HG03378 (cell line): ENCODE results near the gene DUSP8.
"Not testable (repeated sequence)": the region's sequence is repeated elsewhere in the genome, so short reads cannot be mapped to it uniquely, and the experiment has no call there.

Experiments
- ATAC-seq: cut with Tn5 transposase; IDR thresholded peaks from one replicate; pipeline ENCODE4 v1.9.1; 2021; ENCODE audit warnings: mild to moderate bottlenecking, moderate library complexity; ENCODE audit not compliant: unreplicated experiment

Gene DUSP8

GRCh38 chr11:1516273-1517067 lies 55.6 kb downstream of the DUSP8 start:
- no peak for ATAC-seq

DNA sequence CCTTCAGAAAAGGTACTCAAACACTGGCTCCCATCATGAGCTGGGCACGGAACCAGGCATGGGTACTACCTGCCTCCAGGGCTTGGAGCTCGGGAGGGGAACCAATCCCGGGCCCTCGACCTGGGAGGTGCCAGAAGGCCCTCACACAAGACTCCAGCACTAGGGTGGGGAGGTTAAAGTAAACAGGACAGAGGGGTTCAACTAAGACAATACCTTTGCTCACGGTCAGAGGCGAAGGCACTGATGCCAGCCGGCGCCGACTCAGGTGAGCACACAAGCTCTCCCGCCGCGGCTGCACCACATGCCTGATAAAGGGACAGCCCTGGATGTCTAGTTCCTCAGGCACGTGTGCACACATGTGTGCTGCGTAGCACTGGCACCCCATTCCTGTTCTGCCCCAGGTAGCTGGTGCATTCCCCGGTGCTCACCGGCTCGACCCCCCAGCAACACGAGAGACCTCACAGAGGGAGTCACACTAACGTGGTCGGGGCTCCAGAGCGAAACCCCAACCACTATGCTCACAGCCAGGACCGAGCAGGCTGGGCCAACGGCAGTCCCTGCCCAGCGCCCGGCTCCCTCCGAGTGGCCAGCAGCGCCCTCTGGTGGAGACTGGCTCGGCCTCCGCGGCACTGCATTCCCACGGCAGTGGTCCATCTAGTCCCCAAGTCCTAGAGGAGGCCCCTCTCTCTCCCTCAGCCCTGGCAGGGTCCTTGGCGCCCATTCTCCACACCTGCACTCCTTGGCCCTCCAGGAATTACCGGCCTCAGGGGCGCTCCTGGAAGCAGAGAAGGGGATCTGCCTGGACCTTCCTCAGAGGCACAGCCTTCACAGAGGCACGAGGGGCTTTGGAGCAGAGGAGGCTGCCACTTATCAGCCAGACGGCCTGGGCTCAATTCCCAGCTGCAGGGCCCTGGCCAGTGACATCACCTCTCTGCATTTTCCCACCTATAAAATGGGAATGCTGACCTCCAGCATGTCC lies 56.7 kb downstream of the DUSP8 start:
- ATAC-seq: no peak

GRCh38 chr11:1514336-1515061 lies 57.6 kb downstream of the DUSP8 start:
- ATAC-seq: no peak

DNA sequence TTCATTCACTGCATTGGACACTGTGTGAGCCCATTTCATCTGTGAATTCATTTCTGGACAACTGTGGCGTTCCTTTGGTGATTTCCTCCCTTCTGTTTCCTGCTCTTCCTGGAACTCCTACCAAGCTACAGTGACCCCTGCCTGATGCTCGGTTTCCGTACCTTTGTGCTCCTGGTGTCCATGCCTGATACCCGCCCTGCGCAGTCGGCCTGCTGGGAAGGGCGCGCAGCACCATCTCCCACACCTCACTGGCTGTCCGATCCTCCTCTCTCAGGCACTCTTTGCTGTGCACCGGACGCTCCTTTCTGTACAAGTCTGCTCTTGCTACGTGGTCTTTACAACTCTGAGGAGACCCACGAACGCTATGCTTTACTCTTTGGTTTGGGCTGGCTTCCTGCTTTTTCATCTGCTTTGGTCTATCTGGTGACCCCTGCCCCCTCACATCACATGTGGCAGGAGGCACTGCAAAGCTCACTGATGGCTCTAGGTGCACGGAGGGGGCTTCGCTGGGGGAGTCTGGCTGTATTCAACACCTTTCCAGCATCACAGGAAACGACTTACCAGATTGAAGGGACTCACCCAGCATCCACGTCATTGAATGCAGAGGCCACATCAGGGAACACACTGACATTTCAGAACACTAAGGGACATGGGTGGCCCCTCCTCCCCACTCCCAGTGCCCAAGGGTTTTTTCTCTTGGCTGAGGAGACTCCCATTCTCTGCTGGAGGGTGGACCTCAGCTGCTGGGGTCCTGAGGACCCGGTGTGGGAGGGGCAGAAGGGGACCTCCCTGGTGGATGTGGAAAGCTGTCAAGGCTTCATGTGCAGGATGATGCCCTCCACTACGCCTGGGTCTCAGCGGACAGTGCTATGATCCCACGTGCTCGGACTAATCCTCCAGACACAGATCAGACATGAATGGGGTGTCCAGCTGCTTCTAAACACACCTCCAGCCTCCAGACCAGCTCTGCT lies 58.5 kb downstream of the DUSP8 start:
- no peak for ATAC-seq

DNA sequence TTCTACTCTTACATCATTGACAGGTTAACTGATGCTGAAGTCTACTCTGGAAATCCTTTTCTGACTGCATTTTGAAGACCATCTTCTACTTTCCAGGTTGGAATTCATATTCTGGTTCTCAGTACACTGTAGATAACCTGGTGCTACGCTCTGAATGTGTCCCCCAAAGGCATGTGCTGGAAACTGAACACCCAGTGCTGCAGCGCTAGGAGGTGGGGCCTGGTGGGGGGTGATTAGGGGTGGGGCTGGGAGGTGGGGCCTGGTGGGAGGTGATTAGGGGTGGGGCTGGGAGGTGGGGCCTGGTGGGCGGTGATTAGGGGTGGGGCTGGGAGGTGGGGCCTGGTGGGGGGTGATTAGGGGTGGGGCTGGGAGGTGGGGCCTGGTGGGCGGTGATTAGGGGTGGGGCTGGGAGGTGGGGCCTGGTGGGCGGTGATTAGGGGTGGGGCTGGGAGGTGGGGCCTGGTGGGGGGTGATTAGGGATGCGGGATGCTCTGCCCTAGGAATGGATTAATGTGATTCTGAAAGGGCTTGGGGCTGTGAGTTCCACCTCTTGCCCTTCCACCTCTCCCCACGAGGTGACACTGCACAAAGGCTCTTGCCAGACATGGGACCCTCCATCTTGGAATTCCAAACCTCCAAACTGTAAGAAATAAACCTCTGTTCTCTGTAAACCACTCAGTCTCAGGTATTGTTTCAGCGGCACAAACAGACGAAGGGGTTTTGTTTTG lies 59.4 kb downstream of the DUSP8 start:
- not testable (repeated sequence) for ATAC-seq

GRCh38 chr11:1511937-1512496 lies 60.1 kb downstream of the DUSP8 start:
- ATAC-seq: no peak

- ATAC-seq: no peak
Measured at GRCh38 chr11:1510928-1511327, 61.1 kb downstream of the DUSP8 start.

DNA sequence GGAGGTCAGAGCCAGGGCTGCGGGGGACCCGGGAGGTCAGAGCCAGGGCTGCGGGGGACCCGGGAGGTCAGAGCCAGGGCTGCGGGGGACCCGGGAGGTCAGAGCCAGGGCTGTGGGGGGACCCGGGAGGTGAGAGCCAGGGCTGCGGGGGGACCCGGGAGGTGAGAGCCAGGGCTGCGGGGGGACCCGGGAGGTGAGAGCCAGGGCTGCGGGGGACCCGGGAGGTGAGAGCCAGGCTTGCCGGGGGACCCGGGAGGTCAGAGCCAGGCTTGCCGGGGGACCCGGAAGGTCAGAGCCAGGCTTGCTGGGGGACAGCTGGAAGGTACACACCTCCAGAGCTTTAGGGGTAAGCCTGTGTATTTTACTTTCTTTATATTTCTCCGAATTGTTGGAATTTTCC lies 61.7 kb downstream of the DUSP8 start:
- ATAC-seq: not testable (repeated sequence)

DNA sequence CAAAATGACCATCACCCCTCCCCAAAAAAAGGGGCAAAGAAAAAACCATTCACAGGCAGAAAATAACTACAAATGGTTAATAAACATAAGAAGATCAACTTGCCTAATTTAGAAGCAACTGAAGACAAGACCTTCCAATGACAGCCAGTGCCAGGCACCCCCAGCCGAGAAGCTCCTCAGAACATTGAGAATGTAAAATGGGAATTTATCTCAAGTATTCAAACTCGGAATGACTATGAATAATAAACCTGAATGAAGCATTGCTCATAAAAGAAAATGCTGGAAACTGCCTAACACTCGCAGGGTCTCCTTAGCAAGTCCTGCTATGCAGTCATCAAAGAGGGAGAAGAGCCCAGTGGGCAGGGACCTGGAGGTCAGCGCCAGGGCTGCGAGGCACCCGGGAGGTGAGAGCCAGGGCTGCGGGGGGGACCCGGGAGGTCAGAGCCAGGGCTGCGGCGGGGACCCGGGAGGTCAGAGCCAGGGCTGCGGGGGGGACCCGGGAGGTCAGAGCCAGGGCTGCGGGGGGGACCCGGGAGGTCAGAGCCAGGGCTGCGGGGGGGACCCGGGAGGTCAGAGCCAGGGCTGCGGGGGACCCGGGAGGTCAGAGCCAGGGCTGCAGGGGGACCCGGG lies 62.3 kb downstream of the DUSP8 start:
- no peak for ATAC-seq

DNA sequence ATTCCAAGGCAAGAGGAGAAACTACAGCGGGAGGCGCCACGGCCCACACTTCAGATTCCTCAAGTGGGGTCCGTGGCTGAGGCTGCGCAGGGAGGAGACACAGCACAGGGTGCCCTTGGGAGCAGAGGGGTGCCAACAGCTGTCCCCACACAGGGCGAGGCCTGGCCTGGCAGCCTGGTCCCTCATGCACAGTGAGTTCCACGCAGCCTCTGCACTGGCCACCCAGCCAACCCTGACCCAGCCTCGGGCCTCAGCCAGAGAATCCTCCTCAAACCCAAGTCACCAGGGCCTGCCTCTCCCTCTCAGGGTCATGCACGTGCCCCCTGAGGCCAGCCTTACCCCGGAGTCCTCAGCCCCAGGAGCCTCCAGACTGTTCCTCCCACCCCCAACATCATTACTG lies 63.1 kb downstream of the DUSP8 start:
- ATAC-seq: no peak

DNA sequence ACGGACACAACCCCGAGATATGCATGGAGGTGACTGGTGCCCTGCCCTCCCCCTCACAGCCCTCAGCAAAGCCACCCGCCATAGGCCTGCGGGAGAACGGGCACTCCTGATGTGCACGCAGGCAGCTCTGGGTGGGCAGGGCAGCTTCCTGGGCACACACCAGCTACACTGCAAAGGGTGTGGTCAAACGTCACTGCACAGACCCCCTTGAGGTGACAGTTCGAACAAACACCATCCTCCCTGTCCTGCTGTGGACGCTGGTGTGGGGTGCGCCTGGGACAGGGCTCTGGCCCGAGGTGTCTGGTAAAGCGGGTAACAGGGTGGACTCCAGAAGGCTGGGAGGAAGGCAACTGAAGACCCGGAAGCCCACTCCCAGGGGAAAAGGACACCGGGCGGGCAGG lies 63.6 kb downstream of the DUSP8 start:
- ATAC-seq: no peak

- ATAC-seq: no peak
Measured at GRCh38 chr11:1507381-1508140, 64.5 kb downstream of the DUSP8 start.

DNA sequence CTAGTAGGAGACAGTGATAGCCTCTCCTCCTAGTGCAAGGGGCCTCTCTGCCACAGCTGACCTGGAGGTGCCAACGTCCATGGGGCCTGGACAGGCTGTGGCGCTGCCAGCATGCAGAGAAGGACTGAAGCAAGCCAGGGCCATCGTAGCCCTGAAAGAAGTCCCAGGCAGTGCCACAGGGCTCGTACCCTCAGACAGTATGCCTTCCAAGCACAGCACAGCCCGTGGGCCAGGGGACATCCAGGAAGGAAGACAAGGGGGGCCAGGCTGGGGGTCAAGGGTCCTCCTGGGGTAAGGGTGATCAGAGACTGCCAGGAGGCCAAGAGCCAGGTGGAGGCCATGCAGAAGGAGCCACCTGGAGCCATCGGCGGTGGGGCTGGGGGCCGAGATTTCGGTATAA lies 65.1 kb downstream of the DUSP8 start:
- ATAC-seq: no peak

- no peak for ATAC-seq
Measured at GRCh38 chr11:1505480-1505879, 66.6 kb downstream of the DUSP8 start.

DNA sequence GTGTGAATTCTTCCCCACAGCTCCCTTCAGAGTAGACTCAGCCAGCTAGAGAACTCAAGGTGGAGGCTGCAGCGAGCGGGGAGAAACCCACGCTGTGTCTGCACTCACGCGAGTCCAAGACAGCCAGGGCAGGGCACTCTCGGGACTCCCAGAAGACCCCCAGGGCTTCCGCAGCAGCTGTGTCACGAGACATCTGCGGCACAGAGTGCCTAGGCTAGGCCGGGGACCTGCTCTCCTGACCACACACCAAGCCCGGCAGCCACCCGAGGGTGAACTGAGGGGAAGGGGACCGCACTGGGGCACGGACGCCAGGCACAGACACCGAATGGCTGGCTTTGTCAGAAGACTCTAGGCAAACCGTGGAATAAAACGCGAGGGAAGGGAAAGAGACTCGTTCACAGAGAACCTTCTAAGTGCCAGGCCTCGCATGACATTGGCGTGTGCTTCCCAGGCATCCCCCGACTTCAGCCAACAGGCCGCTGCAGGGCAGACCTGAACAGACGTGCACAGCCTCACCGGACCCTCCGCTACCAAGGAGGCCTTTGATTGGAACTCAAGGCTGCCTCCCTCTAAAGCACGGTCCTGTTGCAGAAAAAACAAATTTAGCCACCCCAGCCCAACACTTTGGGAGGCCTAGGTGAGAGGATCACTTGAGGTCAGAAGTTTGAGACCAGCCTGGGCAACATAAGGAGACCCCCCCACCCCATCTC lies 67.3 kb downstream of the DUSP8 start:
- no peak for ATAC-seq

- ATAC-seq: no peak
Measured at GRCh38 chr11:1504138-1504537, 67.9 kb downstream of the DUSP8 start.
